ENCODE measurements around the gene METTL24. TPM values are rescaled to one million over a fixed set of nuclear protein-coding genes. Genes with fewer than 3 reads are reported as not detected.

Gene METTL24
- total and polyA plus RNA-seq, 2 of the 8 experiments (the other 6 are each of a cell fraction or from before 2014, with no cell fraction given) = 0.30 to 0.39 TPM

DNA sequence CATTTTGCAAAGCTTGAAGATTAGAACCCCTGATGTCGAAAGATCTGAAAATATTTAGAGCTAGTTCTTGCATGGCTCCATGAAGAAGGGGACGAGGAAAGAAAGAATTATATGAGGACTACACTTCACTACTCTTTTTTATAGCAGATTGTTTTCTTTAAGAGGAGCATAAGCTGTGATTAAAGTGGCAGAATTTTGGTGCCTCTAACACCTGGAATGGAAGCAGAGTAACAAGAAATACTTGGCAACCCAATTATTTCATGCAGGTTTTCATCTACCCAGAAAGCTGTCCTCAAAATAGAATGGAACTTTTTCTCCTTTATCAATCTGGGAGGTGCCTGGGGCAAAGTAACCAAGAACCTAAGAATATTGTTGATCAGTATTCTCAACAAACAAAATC lies 4.0 kb downstream of the METTL24 start (continued):
- TF ChIP-seq, protein P1, sequence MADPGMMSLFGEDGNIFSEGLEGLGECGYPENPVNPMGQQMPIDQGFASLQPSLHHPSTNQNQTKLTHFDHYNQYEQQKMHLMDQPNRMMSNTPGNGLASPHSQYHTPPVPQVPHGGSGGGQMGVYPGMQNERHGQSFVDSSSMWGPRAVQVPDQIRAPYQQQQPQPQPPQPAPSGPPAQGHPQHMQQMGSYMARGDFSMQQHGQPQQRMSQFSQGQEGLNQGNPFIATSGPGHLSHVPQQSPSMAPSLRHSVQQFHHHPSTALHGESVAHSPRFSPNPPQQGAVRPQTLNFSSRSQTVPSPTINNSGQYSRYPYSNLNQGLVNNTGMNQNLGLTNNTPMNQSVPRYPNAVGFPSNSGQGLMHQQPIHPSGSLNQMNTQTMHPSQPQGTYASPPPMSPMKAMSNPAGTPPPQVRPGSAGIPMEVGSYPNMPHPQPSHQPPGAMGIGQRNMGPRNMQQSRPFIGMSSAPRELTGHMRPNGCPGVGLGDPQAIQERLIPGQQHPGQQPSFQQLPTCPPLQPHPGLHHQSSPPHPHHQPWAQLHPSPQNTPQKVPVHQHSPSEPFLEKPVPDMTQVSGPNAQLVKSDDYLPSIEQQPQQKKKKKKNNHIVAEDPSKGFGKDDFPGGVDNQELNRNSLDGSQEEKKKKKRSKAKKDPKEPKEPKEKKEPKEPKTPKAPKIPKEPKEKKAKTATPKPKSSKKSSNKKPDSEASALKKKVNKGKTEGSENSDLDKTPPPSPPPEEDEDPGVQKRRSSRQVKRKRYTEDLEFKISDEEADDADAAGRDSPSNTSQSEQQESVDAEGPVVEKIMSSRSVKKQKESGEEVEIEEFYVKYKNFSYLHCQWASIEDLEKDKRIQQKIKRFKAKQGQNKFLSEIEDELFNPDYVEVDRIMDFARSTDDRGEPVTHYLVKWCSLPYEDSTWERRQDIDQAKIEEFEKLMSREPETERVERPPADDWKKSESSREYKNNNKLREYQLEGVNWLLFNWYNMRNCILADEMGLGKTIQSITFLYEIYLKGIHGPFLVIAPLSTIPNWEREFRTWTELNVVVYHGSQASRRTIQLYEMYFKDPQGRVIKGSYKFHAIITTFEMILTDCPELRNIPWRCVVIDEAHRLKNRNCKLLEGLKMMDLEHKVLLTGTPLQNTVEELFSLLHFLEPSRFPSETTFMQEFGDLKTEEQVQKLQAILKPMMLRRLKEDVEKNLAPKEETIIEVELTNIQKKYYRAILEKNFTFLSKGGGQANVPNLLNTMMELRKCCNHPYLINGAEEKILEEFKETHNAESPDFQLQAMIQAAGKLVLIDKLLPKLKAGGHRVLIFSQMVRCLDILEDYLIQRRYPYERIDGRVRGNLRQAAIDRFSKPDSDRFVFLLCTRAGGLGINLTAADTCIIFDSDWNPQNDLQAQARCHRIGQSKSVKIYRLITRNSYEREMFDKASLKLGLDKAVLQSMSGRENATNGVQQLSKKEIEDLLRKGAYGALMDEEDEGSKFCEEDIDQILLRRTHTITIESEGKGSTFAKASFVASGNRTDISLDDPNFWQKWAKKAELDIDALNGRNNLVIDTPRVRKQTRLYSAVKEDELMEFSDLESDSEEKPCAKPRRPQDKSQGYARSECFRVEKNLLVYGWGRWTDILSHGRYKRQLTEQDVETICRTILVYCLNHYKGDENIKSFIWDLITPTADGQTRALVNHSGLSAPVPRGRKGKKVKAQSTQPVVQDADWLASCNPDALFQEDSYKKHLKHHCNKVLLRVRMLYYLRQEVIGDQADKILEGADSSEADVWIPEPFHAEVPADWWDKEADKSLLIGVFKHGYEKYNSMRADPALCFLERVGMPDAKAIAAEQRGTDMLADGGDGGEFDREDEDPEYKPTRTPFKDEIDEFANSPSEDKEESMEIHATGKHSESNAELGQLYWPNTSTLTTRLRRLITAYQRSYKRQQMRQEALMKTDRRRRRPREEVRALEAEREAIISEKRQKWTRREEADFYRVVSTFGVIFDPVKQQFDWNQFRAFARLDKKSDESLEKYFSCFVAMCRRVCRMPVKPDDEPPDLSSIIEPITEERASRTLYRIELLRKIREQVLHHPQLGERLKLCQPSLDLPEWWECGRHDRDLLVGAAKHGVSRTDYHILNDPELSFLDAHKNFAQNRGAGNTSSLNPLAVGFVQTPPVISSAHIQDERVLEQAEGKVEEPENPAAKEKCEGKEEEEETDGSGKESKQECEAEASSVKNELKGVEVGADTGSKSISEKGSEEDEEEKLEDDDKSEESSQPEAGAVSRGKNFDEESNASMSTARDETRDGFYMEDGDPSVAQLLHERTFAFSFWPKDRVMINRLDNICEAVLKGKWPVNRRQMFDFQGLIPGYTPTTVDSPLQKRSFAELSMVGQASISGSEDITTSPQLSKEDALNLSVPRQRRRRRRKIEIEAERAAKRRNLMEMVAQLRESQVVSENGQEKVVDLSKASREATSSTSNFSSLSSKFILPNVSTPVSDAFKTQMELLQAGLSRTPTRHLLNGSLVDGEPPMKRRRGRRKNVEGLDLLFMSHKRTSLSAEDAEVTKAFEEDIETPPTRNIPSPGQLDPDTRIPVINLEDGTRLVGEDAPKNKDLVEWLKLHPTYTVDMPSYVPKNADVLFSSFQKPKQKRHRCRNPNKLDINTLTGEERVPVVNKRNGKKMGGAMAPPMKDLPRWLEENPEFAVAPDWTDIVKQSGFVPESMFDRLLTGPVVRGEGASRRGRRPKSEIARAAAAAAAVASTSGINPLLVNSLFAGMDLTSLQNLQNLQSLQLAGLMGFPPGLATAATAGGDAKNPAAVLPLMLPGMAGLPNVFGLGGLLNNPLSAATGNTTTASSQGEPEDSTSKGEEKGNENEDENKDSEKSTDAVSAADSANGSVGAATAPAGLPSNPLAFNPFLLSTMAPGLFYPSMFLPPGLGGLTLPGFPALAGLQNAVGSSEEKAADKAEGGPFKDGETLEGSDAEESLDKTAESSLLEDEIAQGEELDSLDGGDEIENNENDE (IDR thresholded peaks at IDR 0.05; ENCODE audit: insufficient replicate concordance, low read length) = no peak
- TF ChIP-seq TCF12 (IDR thresholded peaks at IDR 0.05; ENCODE audit: low read depth, low read length) (no peak), JUN (IDR thresholded peaks at IDR 0.05; ENCODE audit: low read depth, low read length) (no peak), RBBP5 (IDR thresholded peaks at IDR 0.05; ENCODE audit: borderline replicate concordance, low read depth, low read length) (no peak), ASH2L (IDR thresholded peaks at IDR 0.05; ENCODE audit: low read length) (no peak), PHF8 (conservative IDR thresholded peaks at IDR 0.05; ENCODE audit: low read depth, low read length) (no peak), TAF1 (IDR thresholded peaks at IDR 0.05; ENCODE audit: low read depth, low read length) (no peak)
